Activated CD4-positive, alpha-beta T cell treated with anti-CD3 and anti-CD28 coated beads, Interleukin-2, amount 10 ng/mL, durations not matched to agents 7 days and 5 days (primary cell): ENCODE results near the gene COTL1. TPM values are rescaled to one million over a fixed set of nuclear protein-coding genes. Genes with fewer than 3 reads are reported as not detected.
"Not testable (repeated sequence)": the region's sequence is repeated elsewhere in the genome, so short reads cannot be mapped to it uniquely, and the experiment has no call there.

Experiments
- CTCF ChIA-PET: fragments of 350-600 bp; sonication (Branson Sonifier 250); formaldehyde crosslinking; loops from one replicate; lab custom pipeline; 2021; ENCODE audit warnings: antibody characterized with exemption; lab: Charles Lee
- POLR2A ChIA-PET: fragments of 350-600 bp; sonication (Branson Sonifier 250); formaldehyde crosslinking; loops from one replicate; lab custom pipeline; 2021; ENCODE audit warnings: antibody characterized with exemption; lab: Charles Lee
- DNase-seq: peaks from one replicate; pipeline ENCODE4 v3.0.0-alpha.2; 2020
- H3K27ac Mint-ChIP-seq: one replicate; pipeline ENCODE4 v1.8.0; 2021; ENCODE audit warnings: mild to moderate bottlenecking, moderate library complexity, mixed read lengths
- H3K27me3 Mint-ChIP-seq: one replicate; pipeline ENCODE4 v1.8.0; 2021; ENCODE audit warnings: mixed read lengths
- H3K36me3 Mint-ChIP-seq: one replicate; pipeline ENCODE4 v1.8.0; 2021; ENCODE audit warnings: low read depth, mixed read lengths
- H3K4me1 Mint-ChIP-seq: one replicate; pipeline ENCODE4 v1.8.0; 2021; ENCODE audit warnings: mixed read lengths
- H3K4me3 Mint-ChIP-seq: one replicate; pipeline ENCODE4 v1.8.0; 2021; ENCODE audit warnings: mild to moderate bottlenecking, moderate library complexity, mixed read lengths
- H3K9me3 Mint-ChIP-seq: one replicate; pipeline ENCODE4 v1.8.0; 2021; ENCODE audit warnings: mixed read lengths
- total RNA-seq, 2 experiments: library from RNA; stranded (reverse); gene quantifications; one replicate each; pipeline ENCODE4 v1.2.3, GENCODE V29; 2021

The COTL1 gene
- total RNA-seq, 2 experiments from 2014 or later = 780 to 845 TPM

DNA sequence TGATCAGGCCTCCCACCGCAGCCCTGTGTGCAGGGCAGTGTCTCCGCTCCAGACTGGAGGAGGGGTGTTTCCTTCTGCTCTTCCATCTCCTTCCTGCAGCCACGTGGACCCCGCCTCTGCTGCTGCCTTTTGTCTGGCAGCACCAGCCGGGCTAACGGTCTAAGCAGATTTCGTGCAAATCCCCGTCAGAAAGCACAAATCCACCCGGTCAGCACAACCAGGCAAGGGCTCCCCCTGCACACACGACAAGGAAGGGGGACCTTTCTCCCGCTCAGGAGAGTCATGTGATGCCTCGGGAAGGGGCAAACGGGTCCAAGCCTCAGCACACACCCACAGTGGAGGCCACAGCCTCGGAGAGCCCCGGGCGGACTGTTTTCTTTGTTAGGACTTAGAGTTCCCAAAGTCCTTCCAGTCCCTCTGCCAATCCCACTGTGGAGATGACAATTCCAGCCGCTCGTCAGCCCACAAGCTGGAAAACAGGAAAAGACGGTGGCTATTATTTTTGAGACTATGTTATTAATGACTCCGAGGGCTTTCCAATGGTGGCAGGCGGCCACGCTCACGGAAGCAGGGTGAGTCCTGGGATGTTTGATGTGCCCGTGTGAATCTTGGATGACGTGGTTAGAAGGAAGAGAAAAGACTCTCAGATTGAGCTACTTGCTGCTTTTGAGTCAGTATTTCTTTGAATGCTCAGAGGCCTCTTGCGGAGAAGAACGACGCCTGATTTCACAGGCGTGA is 90.9 kb downstream of the COTL1 start:
- Mint-ChIP-seq H3K4me3 (no peak overlapping the region), H3K27me3 (peaks cover 4% of the 10 kb centered on the region), H3K27ac (no peak overlapping the region), H3K4me1 (peaks cover 11% of the 10 kb centered on the region), H3K9me3 (peaks cover 13% of the 10 kb centered on the region), H3K36me3 (peaks cover 11% of the 10 kb centered on the region)
- POLR2A ChIA-PET = no interaction called here
- DNase-seq = no peak
- CTCF ChIA-PET = interaction anchor here (1.0 to 1.6 kb wide), 4 partner anchors 17 to 89 kb away, joined by 3 to 5 read pairs (median 4); no protein-coding TSS in a partner anchor

DNA sequence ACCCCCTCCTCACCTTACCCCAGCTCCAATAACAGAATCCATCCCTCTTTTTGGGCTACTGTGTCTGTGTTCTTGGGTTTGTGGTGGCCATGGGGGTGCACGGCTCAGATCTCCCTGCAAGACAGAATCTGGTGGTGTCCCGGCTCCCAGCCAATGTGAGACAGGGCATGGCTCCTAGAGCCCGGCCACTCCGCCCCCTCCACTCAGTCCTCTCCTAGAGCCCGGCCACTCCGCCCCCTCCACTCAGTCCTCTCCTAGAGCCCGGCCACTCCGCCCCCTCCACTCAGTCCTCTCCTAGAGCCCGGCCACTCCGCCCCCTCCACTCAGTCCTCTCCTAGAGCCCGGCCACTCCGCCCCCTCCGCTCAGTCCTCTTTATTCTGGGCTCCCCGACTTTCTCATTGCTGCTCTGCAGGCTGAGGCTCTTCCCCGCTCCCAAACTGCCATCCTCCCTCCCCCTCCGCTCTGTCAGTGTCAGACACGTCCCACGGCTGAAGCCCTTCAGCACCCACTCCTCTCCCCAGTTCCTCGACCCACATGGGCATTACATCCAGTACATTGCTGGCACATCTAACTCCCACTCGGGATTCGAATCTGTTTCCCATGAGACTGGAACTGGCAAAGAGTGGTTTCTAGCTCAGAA is 92.8 kb downstream of the COTL1 start:
- POLR2A ChIA-PET, H3K36me3 Mint-ChIP-seq, DNase-seq, H3K9me3 Mint-ChIP-seq, H3K4me3 Mint-ChIP-seq, H3K27ac Mint-ChIP-seq, H3K27me3 Mint-ChIP-seq: not testable (repeated sequence)
- H3K4me1 Mint-ChIP-seq = peaks cover 22% of the 10 kb centered on the region
- CTCF ChIA-PET = interaction anchor here (0.5 to 1.6 kb wide), 4 partner anchors 8 to 36 kb away, joined by 3 to 6 read pairs (median 4); no protein-coding TSS in a partner anchor

DNA sequence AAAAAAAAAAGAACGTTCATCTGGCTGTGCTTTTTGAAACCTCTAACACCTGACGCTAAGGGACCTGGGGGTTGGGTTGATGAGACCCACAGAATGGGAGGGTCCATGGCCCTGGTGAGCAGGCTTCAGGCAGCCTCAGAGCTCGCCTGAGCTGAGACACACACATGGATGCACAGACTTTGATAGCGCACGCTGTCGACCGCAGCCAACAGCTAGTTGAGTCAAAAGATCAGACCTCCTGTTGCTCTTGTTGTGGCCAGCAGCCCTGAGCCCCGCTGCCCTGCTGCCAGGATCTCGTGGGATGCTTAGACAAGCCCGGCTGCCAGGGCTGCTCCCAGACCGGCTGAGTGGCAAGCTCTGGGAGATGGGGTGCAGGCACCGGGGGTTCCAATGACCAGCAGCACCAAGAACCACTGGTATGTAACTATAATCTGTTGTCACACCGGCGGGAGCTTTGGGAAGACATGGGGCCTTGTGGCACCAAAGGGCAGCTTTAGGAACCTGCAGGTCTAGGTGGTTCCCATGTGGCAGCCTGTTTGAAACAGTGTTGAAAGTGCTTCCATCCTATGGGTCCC is 93.4 kb downstream of the COTL1 start:
- H3K9me3 Mint-ChIP-seq = peaks cover 5% of the 10 kb centered on the region
- H3K4me3 Mint-ChIP-seq = no peak overlapping the region
- peaks cover 29% of the 10 kb centered on the region for H3K4me1 Mint-ChIP-seq
- DNase-seq = no peak
- no peak overlapping the region for H3K27ac Mint-ChIP-seq
- H3K36me3 Mint-ChIP-seq = peaks cover 4% of the 10 kb centered on the region
- ChIA-PET CTCF (interaction anchor here (0.5 to 1.6 kb wide), 4 partner anchors 9 to 37 kb away, joined by 3 to 6 read pairs (median 4); no protein-coding TSS in a partner anchor), POLR2A (interaction anchor here (0.6 kb wide), 1 partner anchor 59 kb away, joined by 4 read pairs; no protein-coding TSS in a partner anchor)
- H3K27me3 Mint-ChIP-seq = no peaks in the 10 kb centered on the region

- Mint-ChIP-seq H3K27me3 (no peaks in the 10 kb centered on the region), H3K4me1 (peaks cover 57% of the 10 kb centered on the region), H3K27ac (no peak overlapping the region), H3K36me3 (no peaks in the 10 kb centered on the region), H3K4me3 (no peak overlapping the region), H3K9me3 (no peaks in the 10 kb centered on the region)
- POLR2A ChIA-PET = interaction anchor here (0.6 kb wide), 1 partner anchor 24 kb away, joined by 4 read pairs; no protein-coding TSS in a partner anchor
- CTCF ChIA-PET = interaction anchor here (1.0 to 3.1 kb wide), 5 partner anchors 12 to 43 kb away, joined by 3 to 17 read pairs (median 3); no protein-coding TSS in a partner anchor
- no peak for DNase-seq
These were observed 96.4 kb downstream of the COTL1 start for GRCh38 chr16:84521497-84521770.

DNA sequence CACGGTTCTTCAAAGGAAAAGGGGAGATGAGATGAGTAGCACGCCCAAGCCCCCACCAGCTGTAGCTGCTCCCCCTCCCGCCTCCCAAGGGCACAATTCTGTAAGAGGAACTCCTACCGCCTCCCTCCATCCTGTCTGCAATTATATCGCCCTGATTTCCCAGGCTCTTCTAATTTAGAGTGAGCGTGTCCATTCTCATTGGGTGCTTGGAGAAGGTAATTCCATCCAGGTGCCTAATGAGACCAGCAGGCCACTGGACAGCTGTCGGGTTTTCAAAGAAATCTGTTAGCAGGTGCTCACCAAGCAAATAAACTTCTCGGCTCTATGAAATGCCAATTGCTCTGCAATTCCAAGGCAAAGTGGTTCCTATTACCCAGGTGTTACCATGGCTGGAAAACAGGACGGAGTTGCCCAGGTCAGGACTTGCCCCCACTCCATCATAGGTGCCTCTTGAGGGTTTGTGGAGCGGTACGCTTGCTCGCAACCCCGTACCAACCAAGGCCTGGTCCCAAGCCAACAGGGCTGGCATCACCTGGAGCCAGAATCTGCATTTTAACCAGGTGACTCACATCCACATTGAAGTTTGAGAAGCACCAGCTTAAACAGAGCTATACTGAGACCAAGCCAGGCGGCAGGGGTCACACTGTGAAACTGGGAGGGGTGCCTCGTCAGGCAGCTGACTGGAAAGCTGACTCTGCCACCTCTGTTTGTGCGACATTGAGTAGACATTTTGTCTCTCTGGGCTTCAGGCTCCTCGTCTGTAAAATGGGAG is 97.0 kb downstream of the COTL1 start:
- H3K9me3 Mint-ChIP-seq = no peaks in the 10 kb centered on the region
- no peak overlapping the region for H3K27ac Mint-ChIP-seq
- no peak for DNase-seq
- H3K36me3 Mint-ChIP-seq = no peaks in the 10 kb centered on the region
- no peak overlapping the region for H3K4me3 Mint-ChIP-seq
- H3K27me3 Mint-ChIP-seq = no peaks in the 10 kb centered on the region
- POLR2A ChIA-PET = interaction anchor here (0.6 kb wide), 2 partner anchors 23 to 99 kb away, joined by 4 read pairs; no protein-coding TSS in a partner anchor
- CTCF ChIA-PET = interaction anchor here (0.7 to 3.1 kb wide), 8 partner anchors 10 to 44 kb away, joined by 3 to 17 read pairs (median 4); no protein-coding TSS in a partner anchor
- H3K4me1 Mint-ChIP-seq = peaks cover 61% of the 10 kb centered on the region

DNA sequence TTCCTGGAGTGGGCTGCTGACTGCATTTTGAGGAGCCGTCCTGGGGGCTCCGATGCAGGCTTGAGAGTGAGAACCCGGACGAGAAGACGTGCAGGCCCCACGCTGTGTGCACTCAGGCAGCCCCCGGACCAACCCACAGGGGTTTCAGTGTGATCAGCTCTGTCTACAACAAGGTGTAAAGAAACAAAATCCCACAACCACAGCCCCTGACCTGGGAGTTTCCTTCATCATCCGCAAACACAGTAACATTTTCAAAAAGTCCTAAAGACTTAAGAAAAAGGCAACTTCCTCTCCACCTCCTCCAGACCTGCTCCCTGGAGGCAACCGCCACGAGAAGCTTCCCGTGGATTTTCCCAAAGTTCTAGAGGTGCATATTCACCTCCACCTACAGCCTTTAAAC is 98.0 kb downstream of the COTL1 start:
- ChIA-PET POLR2A (interaction anchor here (0.6 kb wide), 1 partner anchor 100 kb away, joined by 4 read pairs; no protein-coding TSS in a partner anchor), CTCF (interaction anchor here (0.6 to 3.1 kb wide), 9 partner anchors 9 to 90 kb away, joined by 3 to 17 read pairs (median 4); no protein-coding TSS in a partner anchor)
- Mint-ChIP-seq H3K27ac (peak overlapping the region; percentile 80), H3K9me3 (no peaks in the 10 kb centered on the region), H3K27me3 (no peaks in the 10 kb centered on the region), H3K4me1 (peaks cover 72% of the 10 kb centered on the region), H3K4me3 (no peak overlapping the region), H3K36me3 (no peaks in the 10 kb centered on the region)
- DNase-seq = no peak

- POLR2A ChIA-PET = no interaction called here
- CTCF ChIA-PET = interaction anchor here (0.6 to 3.1 kb wide), 11 partner anchors 8 to 351 kb away, joined by 3 to 17 read pairs (median 4); no protein-coding TSS in a partner anchor
- Mint-ChIP-seq H3K27me3 (no peaks in the 10 kb centered on the region), H3K9me3 (no peaks in the 10 kb centered on the region), H3K27ac (peak overlapping the region; percentile 86), H3K4me3 (peak overlapping the region; percentile 30), H3K36me3 (peaks cover 2% of the 10 kb centered on the region), H3K4me1 (peaks cover 79% of the 10 kb centered on the region)
- peak; percentile 86 for DNase-seq
These were observed 99.0 kb downstream of the COTL1 start for GRCh38 chr16:84518804-84519341.

DNA sequence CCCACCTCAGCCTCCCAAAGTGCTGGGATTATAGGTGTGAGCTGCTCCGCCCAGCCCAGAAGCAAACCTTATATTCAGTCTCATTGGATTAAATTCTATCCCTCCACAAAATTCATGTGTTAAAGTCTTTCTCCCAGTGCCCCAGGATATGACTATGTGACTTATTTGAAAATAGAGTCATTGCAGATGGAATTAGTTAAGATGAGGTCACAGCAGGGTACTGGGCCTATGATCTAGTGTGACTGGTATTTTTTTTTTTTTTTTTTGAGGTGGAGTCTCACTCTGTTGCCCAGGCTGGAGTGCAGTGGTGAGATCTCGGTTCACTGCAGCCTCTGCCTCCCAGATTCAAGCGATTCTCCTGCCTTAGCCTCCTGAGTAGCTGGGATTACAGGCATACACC is 99.7 kb downstream of the COTL1 start:
- Mint-ChIP-seq H3K4me1 (peaks cover 86% of the 10 kb centered on the region), H3K27ac (peak overlapping the region; percentile 86)
- H3K27me3 Mint-ChIP-seq, POLR2A ChIA-PET, H3K4me3 Mint-ChIP-seq, H3K36me3 Mint-ChIP-seq, DNase-seq, H3K9me3 Mint-ChIP-seq: not testable (repeated sequence)
- CTCF ChIA-PET = interaction anchor here (0.6 to 1.4 kb wide), 7 partner anchors 10 to 1262 kb away, joined by 3 to 8 read pairs (median 4); no protein-coding TSS in a partner anchor

DNA sequence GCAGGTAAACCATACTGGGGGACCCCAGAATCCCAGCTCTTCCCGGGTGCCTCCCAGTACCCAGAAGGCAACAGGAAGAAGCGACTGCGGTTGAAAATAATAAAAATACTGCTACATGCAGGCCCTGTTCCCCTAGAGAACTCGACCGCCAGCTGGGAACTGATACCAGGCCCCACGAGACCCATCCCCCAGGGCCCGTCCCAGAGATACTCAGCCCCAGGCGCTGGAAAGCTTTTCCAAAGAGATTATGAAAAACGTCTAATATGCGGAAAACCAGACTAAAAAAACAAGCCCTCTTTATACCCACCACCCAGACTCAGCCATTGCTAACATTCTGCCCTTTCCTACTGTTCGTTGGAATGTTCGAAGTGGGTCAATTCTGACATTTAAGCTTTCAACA is 100.5 kb downstream of the COTL1 start:
- DNase-seq = no peak
- Mint-ChIP-seq H3K4me1 (peaks cover 84% of the 10 kb centered on the region), H3K27me3 (no peaks in the 10 kb centered on the region), H3K9me3 (peaks cover 2% of the 10 kb centered on the region), H3K36me3 (peaks cover 10% of the 10 kb centered on the region), H3K4me3 (no peak overlapping the region), H3K27ac (peak overlapping the region; percentile 86)
- ChIA-PET POLR2A (no interaction called here), CTCF (interaction anchor here (0.5 to 1.5 kb wide), 5 partner anchors 11 to 682 kb away, joined by 3 to 7 read pairs (median 4); no protein-coding TSS in a partner anchor)
